Measurements from ENCODE around the gene MLLT6. TPM values are rescaled to one million over a fixed set of nuclear protein-coding genes. Genes with fewer than 3 reads are reported as not detected.

Gene MLLT6
- total RNA-seq, 1 experiment from 2014 or later: 17.4 TPM

DNA sequence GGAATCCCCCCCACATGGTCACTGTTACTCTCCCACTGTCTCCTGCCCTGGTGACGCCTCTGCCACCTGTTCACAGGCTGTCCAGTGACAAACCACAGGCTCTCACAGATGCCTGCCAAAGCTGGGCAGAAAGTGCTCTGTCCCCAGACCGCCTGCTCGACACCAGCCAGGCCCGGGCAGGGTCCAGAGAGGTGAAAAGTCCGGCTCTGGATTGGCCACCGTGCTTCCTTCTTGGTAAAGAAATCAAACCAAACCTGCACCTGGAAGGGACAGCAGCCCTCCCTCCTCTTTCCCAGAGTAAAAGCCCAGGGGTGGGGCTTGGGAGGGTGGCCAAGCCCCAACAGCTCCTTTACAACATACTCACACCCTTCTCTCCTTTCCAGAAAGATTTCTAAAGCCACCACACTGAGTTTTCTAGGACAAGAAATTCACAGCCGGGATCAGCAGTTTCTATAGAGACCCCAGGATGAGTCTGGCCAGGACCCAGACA is 36.9 kb downstream of the MLLT6 start:
- no peak for DNase-seq (ENCODE audit: low spot score)

- no peak for DNase-seq (ENCODE audit: low spot score)
Observed at GRCh38 chr17:38742411-38743308, 37.6 kb downstream of the MLLT6 start.

DNA sequence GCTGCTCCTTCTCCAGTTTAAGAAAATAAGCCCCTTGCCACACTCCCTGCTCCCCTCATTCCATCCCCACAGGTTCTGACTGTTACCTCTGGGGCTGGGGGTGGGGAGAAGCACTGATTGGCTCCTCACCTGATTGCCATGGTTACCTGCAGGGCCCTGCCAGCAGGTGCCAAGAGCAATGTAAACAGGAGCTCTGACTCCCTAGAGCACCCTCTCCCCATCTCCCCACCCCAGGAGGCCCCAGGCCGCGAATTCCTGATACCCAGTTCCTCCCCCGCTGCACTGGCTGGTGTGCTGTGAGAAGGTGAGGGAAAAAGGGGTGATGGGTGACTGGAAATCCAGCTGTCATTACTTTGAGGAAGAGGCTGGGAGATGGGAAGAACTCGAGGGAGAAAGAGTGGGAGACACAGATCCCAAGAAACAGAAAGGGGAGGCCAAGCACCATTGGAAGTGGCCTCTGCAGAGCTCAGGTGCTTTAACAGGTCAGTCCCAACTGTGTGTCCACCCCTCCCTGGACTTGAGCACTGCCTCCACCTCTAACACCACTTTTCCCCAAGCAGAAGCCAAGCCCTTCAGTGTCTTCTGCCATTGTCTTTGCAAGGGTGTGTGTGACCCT is 38.6 kb downstream of the MLLT6 start:
- no peak for DNase-seq (ENCODE audit: low spot score)

DNA sequence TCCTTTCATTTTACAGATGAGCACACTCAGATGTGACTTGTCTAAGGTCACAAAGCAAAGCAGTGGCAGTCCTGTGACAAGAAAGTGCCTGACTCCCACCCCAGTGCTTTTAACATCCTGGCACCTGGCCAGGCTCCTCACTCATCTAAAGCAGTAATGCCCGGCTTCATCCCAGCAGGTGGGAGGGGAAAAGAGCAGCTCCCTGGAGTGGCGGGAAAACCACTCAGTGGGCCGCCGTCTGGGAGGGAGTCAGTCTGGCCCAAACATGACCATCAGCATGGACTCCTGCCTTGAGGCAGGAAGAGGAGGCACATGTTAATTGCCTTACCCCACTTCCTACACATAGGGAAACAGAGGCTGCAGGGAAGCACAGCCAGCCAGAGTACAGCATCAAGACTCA is 40.5 kb downstream of the MLLT6 start:
- no peak for DNase-seq (ENCODE audit: low spot score)

DNA sequence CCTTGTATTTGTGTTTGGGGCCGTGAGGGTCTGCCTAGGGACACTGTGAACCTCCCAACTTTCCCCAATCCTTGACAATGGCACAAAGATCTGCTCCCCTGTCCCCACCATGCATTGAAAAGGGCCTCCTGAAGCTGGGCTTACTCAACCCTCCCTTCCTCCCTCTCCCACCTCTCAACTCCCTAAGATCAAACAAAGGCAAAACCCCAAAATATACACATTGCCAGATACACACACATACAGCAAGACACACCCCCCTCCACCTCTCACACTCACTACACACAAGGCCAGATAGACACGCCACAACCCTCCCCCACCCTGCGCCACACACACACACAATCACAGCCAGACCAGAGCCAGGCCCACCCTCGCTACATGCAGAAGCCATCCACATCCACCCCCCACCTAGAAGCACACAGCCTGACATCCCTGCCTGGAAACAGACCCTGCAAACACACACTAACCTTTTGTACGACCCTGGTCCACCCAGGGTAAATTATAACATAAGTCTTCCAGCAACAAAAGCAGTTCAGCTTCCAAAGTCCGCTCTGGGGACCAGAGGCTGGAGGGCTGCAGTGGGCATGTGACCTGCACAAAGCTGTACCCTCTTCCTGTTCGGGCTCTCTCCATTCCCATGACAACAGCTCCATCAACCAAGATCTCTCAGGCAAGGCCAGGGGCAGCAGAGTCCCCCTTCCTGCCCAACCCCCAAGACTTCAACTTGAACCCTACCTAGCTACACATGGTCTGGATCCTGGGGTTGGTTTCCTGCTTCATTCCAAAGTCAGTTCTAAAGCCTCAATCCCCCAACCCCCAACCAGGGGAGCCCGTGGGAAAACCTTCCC is 41.2 kb downstream of the MLLT6 start:
- DNase-seq (ENCODE audit: low spot score): no peak

- DNase-seq (ENCODE audit: low spot score): no peak
Observed at GRCh38 chr17:38746849-38747462, 41.9 kb downstream of the MLLT6 start.

DNA sequence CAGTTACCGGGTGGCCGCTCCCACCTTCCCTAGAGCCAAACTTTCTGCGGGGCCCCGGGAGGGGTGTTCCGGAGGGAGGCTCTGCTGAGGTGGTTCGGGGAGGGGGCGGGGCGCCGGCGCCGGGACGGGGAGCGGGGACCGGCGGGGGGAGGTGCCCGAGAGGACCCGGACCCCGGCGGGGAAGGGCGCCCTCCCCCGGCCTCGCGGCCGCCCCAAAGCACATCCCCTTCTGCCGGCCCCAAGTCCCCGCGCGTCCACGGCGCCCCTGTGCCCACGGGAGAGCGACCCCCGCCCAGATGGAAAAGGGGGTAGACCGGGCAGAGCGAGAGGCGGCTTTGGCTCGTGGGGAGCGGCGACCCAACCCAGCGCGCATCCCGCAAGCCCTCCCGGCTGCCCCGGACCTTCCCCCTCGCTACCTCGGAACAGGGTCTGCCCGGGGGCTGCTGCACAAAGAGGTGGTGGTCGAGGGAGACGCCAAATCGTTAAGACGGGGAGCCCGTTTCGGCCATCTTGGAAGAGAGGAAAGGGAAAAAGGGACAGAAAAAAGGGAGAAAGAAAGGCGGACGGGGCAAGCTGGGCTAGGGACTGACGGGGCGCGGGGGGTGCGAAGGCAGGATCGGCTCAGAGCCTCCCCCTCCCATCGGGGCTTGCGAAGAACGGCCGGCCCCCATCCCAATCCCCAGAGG is 42.5 kb downstream of the MLLT6 start:
- DNase-seq (ENCODE audit: low spot score): no peak

- peak; percentile 92 for DNase-seq (ENCODE audit: low spot score)
Observed at GRCh38 chr17:38748149-38748891, 43.2 kb downstream of the MLLT6 start, which contains the start of gene PCGF2. TSS of gene PCGF2 (minus strand) at chr17:38748336. CDS start at chr17:38740402, 7,934 bp downstream.

DNA sequence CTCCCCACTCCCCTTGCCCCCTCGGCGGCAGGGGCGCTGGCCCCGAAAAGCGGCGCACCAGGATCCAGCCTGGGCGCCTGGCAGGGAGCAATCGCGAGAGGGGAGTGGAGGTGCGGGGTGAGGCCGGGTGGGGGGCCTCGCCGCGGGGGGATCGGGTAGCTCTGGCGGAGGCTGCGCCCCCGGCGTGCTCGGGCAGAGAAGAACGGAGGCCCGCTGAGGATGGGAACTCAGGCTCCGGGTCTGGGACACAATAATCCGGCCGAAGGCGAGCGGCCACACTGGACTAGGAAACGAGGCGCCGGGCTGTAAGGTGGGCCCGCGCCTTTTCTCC is 43.8 kb downstream of the MLLT6 start:
- no peak for DNase-seq (ENCODE audit: low spot score)

GRCh38 chr17:38749223-38750043 is 44.4 kb downstream of the MLLT6 start:
- peak; percentile 93 for DNase-seq (ENCODE audit: low spot score)

DNA sequence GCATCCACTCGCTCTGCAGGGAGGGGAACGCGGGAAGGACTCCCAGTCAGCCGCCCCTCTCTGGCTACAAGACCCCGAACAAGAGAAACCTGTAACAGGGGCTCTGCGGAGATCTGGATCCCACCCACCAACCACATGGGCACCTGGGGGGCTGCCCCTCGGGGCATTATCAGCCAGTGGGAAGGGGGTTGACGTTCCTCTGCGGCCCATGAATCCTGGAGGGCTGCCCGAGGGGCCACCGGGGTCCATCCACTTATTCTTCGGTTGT is 44.9 kb downstream of the MLLT6 start:
- no peak for DNase-seq (ENCODE audit: low spot score)

DNA sequence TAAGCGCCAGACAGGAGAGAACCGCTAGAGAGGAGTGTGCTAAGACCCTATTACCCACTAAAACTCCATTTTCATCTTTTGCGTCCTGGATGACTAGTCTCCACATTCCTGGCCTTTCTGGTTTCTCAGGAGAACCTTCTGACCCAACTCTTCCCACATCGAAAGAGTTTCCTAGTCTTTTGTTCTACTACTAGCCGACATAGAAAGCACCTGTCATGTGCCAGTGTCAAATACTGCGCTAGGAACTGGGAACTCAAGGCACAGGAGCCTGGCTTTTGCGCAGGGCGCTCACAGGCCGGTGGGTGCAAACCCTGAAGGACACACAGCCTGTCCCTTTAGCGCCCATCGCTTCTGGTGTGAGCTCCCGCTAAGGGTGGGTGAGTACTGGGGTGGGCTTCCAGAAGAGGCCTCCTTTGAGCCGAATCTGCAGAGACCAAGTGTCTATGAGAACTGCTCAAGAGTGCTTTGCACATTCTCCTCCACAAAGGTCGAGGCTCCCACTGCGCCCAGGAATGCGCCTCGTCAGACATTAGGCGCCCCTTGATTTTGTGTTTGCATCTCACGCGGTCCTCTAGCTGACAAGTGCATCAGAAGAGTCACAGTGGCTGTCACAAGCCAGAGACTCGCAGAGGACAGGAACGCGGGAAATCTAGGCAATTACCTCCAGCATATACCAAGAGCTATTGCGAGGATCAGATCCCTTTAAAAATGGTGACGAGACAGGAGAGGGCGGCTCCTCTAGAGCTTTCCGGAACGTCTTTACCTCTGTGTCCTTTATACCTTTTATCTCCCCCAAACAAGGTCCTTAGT is 45.4 kb downstream of the MLLT6 start:
- DNase-seq (ENCODE audit: low spot score): no peak

GRCh38 chr17:38751144-38751807 is 46.2 kb downstream of the MLLT6 start:
- DNase-seq (ENCODE audit: low spot score): no peak

DNA sequence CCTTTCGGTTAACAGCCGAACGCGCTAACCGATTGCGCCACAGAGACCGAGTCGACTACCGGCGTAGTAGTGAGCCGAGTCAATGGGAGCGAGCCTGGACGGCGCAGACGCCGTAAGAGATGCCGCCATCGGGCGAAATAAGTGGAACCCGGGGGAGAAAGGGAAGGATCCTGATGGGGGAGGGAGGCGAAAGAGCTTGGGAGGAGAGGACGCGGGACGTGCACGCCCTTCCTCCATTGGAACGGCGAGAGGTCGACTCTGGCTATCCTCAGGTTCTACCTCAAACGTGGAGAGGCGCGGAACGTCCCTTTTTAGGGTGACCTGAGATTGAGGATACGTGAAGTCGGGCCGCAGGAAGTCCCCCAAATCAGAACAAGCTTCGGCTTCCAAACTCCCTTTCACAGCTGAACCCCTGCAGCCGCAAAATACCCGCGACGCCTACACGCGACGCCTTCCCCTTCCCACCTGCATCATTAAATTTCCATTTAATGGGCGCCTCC is 46.8 kb downstream of the MLLT6 start:
- DNase-seq (ENCODE audit: low spot score): peak; percentile 82

DNA sequence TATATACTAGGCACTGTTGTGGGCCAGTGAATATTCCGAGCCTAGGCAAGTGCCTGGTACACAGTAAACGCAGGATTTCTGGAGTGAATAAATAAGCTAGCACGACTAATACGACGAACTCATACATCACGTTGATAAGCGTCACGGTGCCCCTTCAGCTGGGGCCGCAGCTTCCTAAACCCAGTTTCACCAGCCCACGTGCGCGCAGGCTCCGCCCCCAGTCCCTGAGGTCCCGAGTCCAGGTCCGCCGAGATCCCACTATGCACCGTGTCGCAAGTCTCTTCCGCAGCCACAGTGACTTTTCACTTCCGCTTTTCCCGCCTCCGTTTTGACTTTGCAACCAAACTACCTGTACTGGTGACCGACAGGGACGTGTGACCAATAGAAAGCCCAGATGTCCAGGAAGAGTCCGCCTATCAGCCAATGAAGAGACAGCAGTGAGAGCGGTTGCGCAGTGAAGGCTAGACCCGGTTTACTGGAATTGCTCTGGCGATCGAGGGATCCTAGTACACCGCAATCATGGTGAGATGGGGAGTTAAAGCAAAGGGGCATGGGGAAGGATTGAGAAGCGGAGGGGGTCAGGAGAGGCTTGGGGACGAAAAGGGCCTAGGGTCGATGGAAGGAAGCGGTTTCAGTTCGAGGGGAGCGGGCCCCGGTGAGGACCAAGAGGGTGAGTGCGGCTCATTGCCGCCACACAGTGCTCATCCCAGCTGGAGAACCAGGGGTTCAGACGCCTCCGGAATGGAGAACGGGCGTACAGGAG is 47.4 kb downstream of the MLLT6 start, which contains the start of gene PSMB3:
Gene PSMB3 (plus strand): TSS at position 434 of the 763 bp plus-strand sequence. CDS start 86 bp downstream, at position 520.
- DNase-seq (ENCODE audit: low spot score): peak; percentile 100

- DNase-seq (ENCODE audit: low spot score): no peak
Observed at GRCh38 chr17:38753071-38753506, 48.0 kb downstream of the MLLT6 start.

GRCh38 chr17:38761612-38762011 is 56.5 kb downstream of the MLLT6 start:
- peak; percentile 31 for DNase-seq (ENCODE audit: low spot score)
